Endothelial cell of umbilical vein (primary cell): ENCODE results near the gene PLXDC2. TPM values are rescaled to one million over a fixed set of nuclear protein-coding genes. Genes with fewer than 3 reads are reported as not detected.

Experiments used
- BruUV-seq: library from RNA; stranded (reverse); fragments of 400-500 nt; replicated peaks from 2 replicates; lab custom pipeline; 2021; lab: Mats Ljungman, UMichigan
- CTCF ChIA-PET: fragments of 300-600, 350-600 bp; sonication (Branson Sonifier 250); formaldehyde crosslinking; loops from one replicate; lab custom pipeline; 2021; ENCODE audit warnings: antibody characterized with exemption, inconsistent platforms; lab: Charles Lee
- POLR2A ChIA-PET: fragments of 300-600, 350-600 bp; sonication (Branson Sonifier 250); formaldehyde crosslinking; loops from one replicate; lab custom pipeline; 2021; ENCODE audit warnings: antibody characterized with exemption, inconsistent platforms; lab: Charles Lee
- DNase-seq: peaks from one replicate; pipeline ENCODE4 v3.0.0-alpha.2; 2011; ENCODE audit warnings: low read depth, low spot score
- FAIRE-seq: peaks from 2 replicates; lab custom pipeline; 2011; peaks lifted over from hg19 to GRCh38; lab: Jason Lieb, UNC
- H2AFZ ChIP-seq: 2 replicates; pipeline ENCODE4 v1.6.0; 2012; ENCODE audit warnings: low read depth, low read length, control low read depth, inconsistent platforms
- H3K27ac ChIP-seq: 2 replicates; pipeline ENCODE4 v1.5.1; 2011; ENCODE audit warnings: low read depth, mild to moderate bottlenecking, control low read depth, low read length, moderate library complexity; ENCODE audit not compliant: insufficient read depth
- H3K27me3 ChIP-seq, 2 experiments: 2 replicates each; pipeline versions ENCODE4 v1.6.0 to v1.6.1; 2011; ENCODE audit warnings: low read length in 2 of 2, mixed read lengths in 1 of 2; ENCODE audit not compliant: control insufficient read depth in 2 of 2, insufficient read depth in 2 of 2
- H3K36me3 ChIP-seq, 2 experiments: 2 replicates in 1 of 2; 3 replicates in 1 of 2; pipeline ENCODE4 v1.5.1; 2011; ENCODE audit warnings: low read length in 2 of 2, mild to moderate bottlenecking in 1 of 2, moderate library complexity in 1 of 2; ENCODE audit not compliant: control insufficient read depth in 2 of 2, insufficient read depth in 2 of 2; ENCODE audit errors: extremely low read depth in 1 of 2
- H3K4me1 ChIP-seq: 3 replicates; pipeline ENCODE4 v1.5.1; 2011; ENCODE audit warnings: mild to moderate bottlenecking, low read length; ENCODE audit not compliant: control insufficient read depth, insufficient read depth; ENCODE audit errors: extremely low read depth
- H3K4me2 ChIP-seq: 2 replicates; pipeline ENCODE4 v1.6.1; 2011; ENCODE audit warnings: low read length, control low read depth, mixed read lengths; ENCODE audit not compliant: insufficient read depth
- H3K4me3 ChIP-seq, 3 experiments: fragments of 200-600 bp in 1 of 3; sonication (generic), shearing (Covaris generic) in 1 of 3; replicated peaks in 1 of 3; 2 replicates each; pipeline ENCODE4 v1.5.1; 2011 to 2016; ENCODE audit warnings: control low read depth in 3 of 3, low read length in 3 of 3, mild to moderate bottlenecking in 2 of 3, inconsistent platforms in 1 of 3, low read depth in 1 of 3, moderate library complexity in 1 of 3; ENCODE audit not compliant: insufficient read depth in 1 of 3
- H3K79me2 ChIP-seq: 2 replicates; pipeline ENCODE4 v1.6.0; 2012; ENCODE audit warnings: low read length, inconsistent platforms; ENCODE audit not compliant: control insufficient read depth, insufficient read depth
- H3K9ac ChIP-seq: replicated peaks from 2 replicates; pipeline ENCODE3; 2011; ENCODE audit warnings: low read length, control low read depth; ENCODE audit not compliant: insufficient read depth; ENCODE audit errors: extremely low read depth
- H3K9me1 ChIP-seq: replicated peaks from 3 replicates; pipeline ENCODE4 v1.6.0; 2011; ENCODE audit warnings: mild to moderate bottlenecking, low read length; ENCODE audit not compliant: control insufficient read depth, insufficient read depth; ENCODE audit errors: extremely low read depth
- H3K9me3 ChIP-seq: replicated peaks from 2 replicates; pipeline ENCODE4 v1.5.1; 2012; ENCODE audit warnings: low read length, inconsistent platforms; ENCODE audit not compliant: control insufficient read depth, insufficient read depth
- H4K20me1 ChIP-seq: replicated peaks from 2 replicates; pipeline ENCODE3; 2011; ENCODE audit warnings: mild to moderate bottlenecking, low read length; ENCODE audit not compliant: control insufficient read depth, insufficient read depth; ENCODE audit errors: extremely low read depth
- EZH2 ChIP-seq: IDR thresholded peaks from 2 replicates; pipeline ENCODE4 v1.6.1; 2012; ENCODE audit warnings: borderline replicate concordance, low read depth, mild to moderate bottlenecking, moderate library complexity, low read length, inconsistent platforms; ENCODE audit not compliant: severe bottlenecking
- FOS ChIP-seq: IDR thresholded peaks from 2 replicates; pipeline ENCODE4 v1.6.1; 2011; ENCODE audit warnings: mild to moderate bottlenecking, low read length, moderate library complexity, borderline replicate concordance; ENCODE audit not compliant: insufficient read depth
- GATA2 ChIP-seq: IDR thresholded peaks from 2 replicates; pipeline ENCODE4 v1.7.0; 2011; ENCODE audit warnings: low read depth, mild to moderate bottlenecking, moderate library complexity, mixed read lengths, low read length; ENCODE audit not compliant: insufficient read length, insufficient read depth
- JUN ChIP-seq: IDR thresholded peaks from 2 replicates; pipeline ENCODE4 v1.6.1; 2011; ENCODE audit warnings: borderline replicate concordance, low read depth; ENCODE audit not compliant: insufficient read length, insufficient read depth
- MYC ChIP-seq: IDR thresholded peaks from one replicate; pipeline ENCODE4 v1.6.1; 2011; ENCODE audit warnings: mild to moderate bottlenecking, low read depth, low read length
- POLR2A ChIP-seq: IDR thresholded peaks from 2 replicates; pipeline ENCODE4 v1.6.1; 2012; ENCODE audit warnings: low read depth, mild to moderate bottlenecking, control low read depth, low read length
- POLR2AphosphoS5 ChIP-seq: IDR thresholded peaks from 2 replicates; pipeline ENCODE4 v1.6.1; 2012; ENCODE audit warnings: low read depth, mild to moderate bottlenecking, control low read depth, low read length, moderate library complexity; ENCODE audit not compliant: insufficient read depth
- dilution Hi-C: fragments of 300-500 bp; cut with MboI; formaldehyde crosslinking; loops from one replicate; pipeline ENCODE4 v1.15.0; 2019; ENCODE audit warnings: low sequenced_read_pairs; ENCODE audit not compliant: extremely low pct_ligation_motif_present
- intact Hi-C: fragments of 100-400 bp; cut with micrococcal nuclease; formaldehyde crosslinking; loops from one replicate; pipeline ENCODE4 v1.10.0; 2022
- polyA plus RNA-seq, 4 experiments: library from polyadenylated mRNA; depleted of rRNA in 3 of 4; stranded (reverse) in 3 of 4; unstranded in 1 of 4; fragments of >200 nt; gene quantifications; 2 replicates each; pipeline versions ENCODE4 v1.2.1 to v1.2.3, GENCODE V29; 2011 to 2012; ENCODE audit warnings: missing spikeins in 1 of 4
- total RNA-seq: library from RNA; stranded (reverse); gene quantifications from 2 replicates; pipeline ENCODE4 v1.2.3, GENCODE V29; 2021
- TF ChIP-seq, protein P1 (sequence below), 2 donors: IDR thresholded peaks; 1 replicate in 1 of 2; 2 replicates in 1 of 2; pipeline ENCODE4 v1.5.1; 2011; ENCODE audit warnings: low read length in 2 of 2, mild to moderate bottlenecking in 2 of 2, moderate library complexity in 2 of 2, control low read depth in 1 of 2, inconsistent platforms in 1 of 2, low read depth in 1 of 2; ENCODE audit not compliant: insufficient read depth in 1 of 2; ENCODE audit errors: extremely low read depth in 1 of 2
- TF ChIP-seq, protein P2 (sequence below): IDR thresholded peaks from 2 replicates; pipeline ENCODE4 v1.6.1; 2011; ENCODE audit not compliant: insufficient read depth, insufficient read length

The PLXDC2 gene
- total and polyA plus RNA-seq, 2 donors (not counting 3 experiments of a cell fraction or from before 2014, with no cell fraction given): 0.32 to 1.2 TPM

DNA sequence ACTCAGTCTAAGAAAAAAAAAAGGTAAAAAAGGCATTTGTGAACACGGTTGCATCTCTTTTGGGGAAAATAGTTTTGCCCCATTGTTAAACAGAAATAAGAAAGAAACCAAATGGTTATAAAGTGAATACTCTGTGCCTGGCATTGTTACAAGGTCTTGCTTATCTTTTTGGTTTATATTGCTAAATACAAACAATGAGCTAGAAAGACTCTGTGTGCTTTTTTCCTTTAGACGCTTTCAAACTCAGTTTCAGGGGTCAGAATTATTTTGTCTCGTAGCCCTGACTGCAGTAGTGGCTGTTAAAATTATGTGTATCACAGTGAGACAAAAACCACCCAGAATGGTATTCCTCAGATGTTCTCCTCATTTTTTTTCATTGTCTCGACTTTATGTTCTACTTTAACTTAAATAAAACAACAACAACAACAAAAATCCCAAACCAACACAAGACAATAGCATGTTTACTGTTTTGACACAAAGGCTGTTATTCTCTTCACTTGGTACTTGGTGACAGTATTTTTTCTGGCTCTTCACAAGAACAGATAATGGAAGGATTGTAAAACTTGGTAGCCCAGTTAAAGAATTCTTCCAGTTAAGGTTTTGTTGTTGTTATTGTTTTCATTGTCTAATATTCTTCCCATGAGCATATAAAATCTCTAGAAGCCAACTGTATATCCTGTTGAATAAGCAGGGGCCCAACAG, 190.1 kb downstream of the PLXDC2 start:
- H3K27me3 ChIP-seq: no peaks in the 10 kb centered on the region
- H3K36me3 ChIP-seq: no peaks in the 10 kb centered on the region
- dilution Hi-C loops: no loop called here
- intact Hi-C loops: no loop called here
- H3K9me1 ChIP-seq: no peaks in the 10 kb centered on the region
- CTCF ChIA-PET: no interaction called here
- H2AFZ ChIP-seq: no peak overlapping the region
- no peak overlapping the region for H3K4me2 ChIP-seq
- no peaks in the 10 kb centered on the region for H4K20me1 ChIP-seq
- FAIRE-seq (no peak), DNase-seq (no peak)
- H3K9ac ChIP-seq: no peak overlapping the region
- no peak overlapping the region for H3K27ac ChIP-seq
- no peak overlapping the region for H3K4me3 ChIP-seq
- TF ChIP-seq FOS (no peak), JUN (no peak), POLR2AphosphoS5 (no peak), GATA2 (no peak), POLR2A (no peak), MYC (no peak), EZH2 (no peak)
- TF ChIP-seq, protein P1, sequence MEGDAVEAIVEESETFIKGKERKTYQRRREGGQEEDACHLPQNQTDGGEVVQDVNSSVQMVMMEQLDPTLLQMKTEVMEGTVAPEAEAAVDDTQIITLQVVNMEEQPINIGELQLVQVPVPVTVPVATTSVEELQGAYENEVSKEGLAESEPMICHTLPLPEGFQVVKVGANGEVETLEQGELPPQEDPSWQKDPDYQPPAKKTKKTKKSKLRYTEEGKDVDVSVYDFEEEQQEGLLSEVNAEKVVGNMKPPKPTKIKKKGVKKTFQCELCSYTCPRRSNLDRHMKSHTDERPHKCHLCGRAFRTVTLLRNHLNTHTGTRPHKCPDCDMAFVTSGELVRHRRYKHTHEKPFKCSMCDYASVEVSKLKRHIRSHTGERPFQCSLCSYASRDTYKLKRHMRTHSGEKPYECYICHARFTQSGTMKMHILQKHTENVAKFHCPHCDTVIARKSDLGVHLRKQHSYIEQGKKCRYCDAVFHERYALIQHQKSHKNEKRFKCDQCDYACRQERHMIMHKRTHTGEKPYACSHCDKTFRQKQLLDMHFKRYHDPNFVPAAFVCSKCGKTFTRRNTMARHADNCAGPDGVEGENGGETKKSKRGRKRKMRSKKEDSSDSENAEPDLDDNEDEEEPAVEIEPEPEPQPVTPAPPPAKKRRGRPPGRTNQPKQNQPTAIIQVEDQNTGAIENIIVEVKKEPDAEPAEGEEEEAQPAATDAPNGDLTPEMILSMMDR (IDR thresholded peaks at IDR 0.05; ENCODE audit: extremely low read depth in 1 of 2, insufficient read depth in 1 of 2, low read depth in 1 of 2, low read length in 2 of 2): no peak
- TF ChIP-seq, protein P2, sequence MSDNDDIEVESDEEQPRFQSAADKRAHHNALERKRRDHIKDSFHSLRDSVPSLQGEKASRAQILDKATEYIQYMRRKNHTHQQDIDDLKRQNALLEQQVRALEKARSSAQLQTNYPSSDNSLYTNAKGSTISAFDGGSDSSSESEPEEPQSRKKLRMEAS: no peak
- no peaks in the 10 kb centered on the region for H3K4me1 ChIP-seq
- H3K9me3 ChIP-seq: no peaks in the 10 kb centered on the region
- no peaks in the 10 kb centered on the region for H3K79me2 ChIP-seq
- POLR2A ChIA-PET: no interaction called here
- no TSS peak for BruUV-seq
